Naive thymus-derived CD8-positive, alpha-beta T cell (primary cell): ENCODE results near the gene RALY. TPM values are rescaled to one million over a fixed set of nuclear protein-coding genes. Genes with fewer than 3 reads are reported as not detected.

Source experiments
- ATAC-seq, 2 donors: fragments of 150-1000 bp; cut with Tn5 transposase in 1 of 2; sonication (Bioruptor Pico), chemical (Tn5 transposase) in 1 of 2; 1 replicate in 1 of 2; 2 replicates in 1 of 2; pipeline ENCODE4 v1.10.0; 2021; ENCODE audit warnings: mild to moderate bottlenecking in 2 of 2, moderate library complexity in 2 of 2
- POLR2A ChIA-PET: fragments of 350-600 bp; sonication (Branson Sonifier 250); formaldehyde crosslinking; loops from one replicate; lab custom pipeline; 2021; ENCODE audit warnings: antibody characterized with exemption; lab: Charles Lee
- DNase-seq, 10 donors: peaks; one replicate each; pipeline versions ENCODE4 v3.0.0 to v3.0.0-alpha.2; 2020 to 2022
- H3K27ac Mint-ChIP-seq, 10 donors: one replicate each; pipeline ENCODE4 v1.8.0; 2020 to 2022; ENCODE audit warnings: mild to moderate bottlenecking in 10 of 10, mixed read lengths in 10 of 10, moderate library complexity in 4 of 10, inconsistent platforms in 1 of 10
- H3K27me3 Mint-ChIP-seq, 5 donors: one replicate each; pipeline ENCODE4 v1.8.0; 2021 to 2022; ENCODE audit warnings: mixed read lengths in 5 of 5
- H3K36me3 Mint-ChIP-seq, 3 donors: one replicate each; pipeline ENCODE4 v1.8.0; 2020 to 2022; ENCODE audit warnings: mixed read lengths in 3 of 3, mild to moderate bottlenecking in 2 of 3, inconsistent platforms in 1 of 3
- H3K4me1 Mint-ChIP-seq, 4 donors: one replicate each; pipeline ENCODE4 v1.8.0; 2021 to 2022; ENCODE audit warnings: mixed read lengths in 4 of 4
- H3K4me3 Mint-ChIP-seq, 10 donors: one replicate each; pipeline ENCODE4 v1.8.0; 2020 to 2022; ENCODE audit warnings: mild to moderate bottlenecking in 10 of 10, mixed read lengths in 10 of 10, moderate library complexity in 6 of 10, inconsistent platforms in 1 of 10
- H3K9me3 Mint-ChIP-seq, 9 donors: one replicate each; pipeline ENCODE4 v1.8.0; 2020 to 2022; ENCODE audit warnings: mixed read lengths in 9 of 9, mild to moderate bottlenecking in 3 of 9, inconsistent platforms in 1 of 9, moderate library complexity in 1 of 9
- polyA plus RNA-seq, 3 donors: library from polyadenylated mRNA; unstranded; fragments of 300-500 nt; fragmentation: Illumina TruSeq; gene quantifications; one replicate each; pipeline ENCODE4 v1.2.3, GENCODE V29; 2021
- total RNA-seq, 8 experiments: library from RNA in 2 of 8; stranded (reverse) in 2 of 8; gene quantifications; one replicate each; pipeline ENCODE4 v1.2.3 and lab custom pipeline; 2021 to 2026

Gene RALY
- total and polyA plus RNA-seq, 5 experiments from 2014 or later, result 105 to 211 (median 175) TPM

GRCh38 chr20:34088305-34089174 lies 94.8 kb downstream of the RALY start:
- Mint-ChIP-seq H3K27ac (peak overlapping the region in 9 of 10 donors; percentile 19 to 62 (median 40)), H3K27me3 (no peaks in the 10 kb centered on the region), H3K4me3 (no peak overlapping the region), H3K36me3 (peaks cover 3 to 94% (median 25%) of the 10 kb centered on the region in 3 donors), H3K9me3 (no peaks in the 10 kb centered on the region), H3K4me1 (peaks cover 3 to 20% (median 15%) of the 10 kb centered on the region in 4 donors)
- POLR2A ChIA-PET, result no interaction called here
- DNase-seq (no peak), ATAC-seq (no peak)

DNA sequence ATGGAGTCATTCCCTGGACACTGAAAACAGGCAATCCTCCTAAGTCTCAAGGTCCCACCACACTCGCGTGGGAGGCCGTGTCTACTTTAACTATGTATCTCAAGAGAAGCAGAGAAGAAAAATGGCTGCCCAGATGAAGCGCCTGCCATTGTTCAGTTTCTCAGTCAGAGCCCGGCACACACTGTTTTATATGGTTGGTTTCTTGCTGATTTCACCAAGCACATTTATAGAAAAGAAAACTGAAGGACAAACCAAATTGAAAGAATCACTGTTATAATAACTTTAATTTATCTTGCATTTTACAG lies 95.4 kb downstream of the RALY start:
- ATAC-seq (no peak), DNase-seq (no peak)
- peaks cover 2 to 20% (median 13%) of the 10 kb centered on the region in 4 donors for H3K4me1 Mint-ChIP-seq
- no peak overlapping the region for H3K4me3 Mint-ChIP-seq
- no peaks in the 10 kb centered on the region for H3K27me3 Mint-ChIP-seq
- H3K36me3 Mint-ChIP-seq, result peaks cover 7 to 94% (median 31%) of the 10 kb centered on the region in 3 donors
- peak overlapping the region in 1 of 10 donors; percentile 27 for H3K27ac Mint-ChIP-seq
- POLR2A ChIA-PET, result no interaction called here
- no peaks in the 10 kb centered on the region for H3K9me3 Mint-ChIP-seq

- Mint-ChIP-seq H3K4me1 (peaks cover 2 to 17% (median 11%) of the 10 kb centered on the region in 4 donors), H3K27me3 (no peaks in the 10 kb centered on the region), H3K9me3 (no peaks in the 10 kb centered on the region), H3K4me3 (peak overlapping the region in 1 of 10 donors; percentile 4), H3K36me3 (peaks cover 7 to 91% (median 27%) of the 10 kb centered on the region in 3 donors), H3K27ac (peak overlapping the region in 8 of 10 donors; percentile 3 to 65 (median 41))
- POLR2A ChIA-PET, result interaction anchor here (0.9 kb wide), 1 partner anchor 97 kb away, joined by 3 read pairs; no protein-coding TSS in a partner anchor
- DNase-seq, result no peak
- no peak for ATAC-seq
These were observed 96.1 kb downstream of the RALY start for GRCh38 chr20:34089655-34090345.

GRCh38 chr20:34090645-34091044 lies 96.9 kb downstream of the RALY start:
- peak overlapping the region in 6 of 10 donors; percentile 3 to 77 (median 32) for H3K27ac Mint-ChIP-seq
- H3K4me3 Mint-ChIP-seq, result no peak overlapping the region
- H3K27me3 Mint-ChIP-seq, result no peaks in the 10 kb centered on the region
- H3K4me1 Mint-ChIP-seq, result peaks cover 2 to 11% (median 8%) of the 10 kb centered on the region in 4 donors
- ATAC-seq (no peak), DNase-seq (no peak)
- H3K36me3 Mint-ChIP-seq, result peaks cover 7 to 90% (median 28%) of the 10 kb centered on the region in 3 donors
- POLR2A ChIA-PET, result interaction anchor here (0.9 kb wide), 1 partner anchor 98 kb away, joined by 3 read pairs; no protein-coding TSS in a partner anchor
- no peaks in the 10 kb centered on the region for H3K9me3 Mint-ChIP-seq

DNA sequence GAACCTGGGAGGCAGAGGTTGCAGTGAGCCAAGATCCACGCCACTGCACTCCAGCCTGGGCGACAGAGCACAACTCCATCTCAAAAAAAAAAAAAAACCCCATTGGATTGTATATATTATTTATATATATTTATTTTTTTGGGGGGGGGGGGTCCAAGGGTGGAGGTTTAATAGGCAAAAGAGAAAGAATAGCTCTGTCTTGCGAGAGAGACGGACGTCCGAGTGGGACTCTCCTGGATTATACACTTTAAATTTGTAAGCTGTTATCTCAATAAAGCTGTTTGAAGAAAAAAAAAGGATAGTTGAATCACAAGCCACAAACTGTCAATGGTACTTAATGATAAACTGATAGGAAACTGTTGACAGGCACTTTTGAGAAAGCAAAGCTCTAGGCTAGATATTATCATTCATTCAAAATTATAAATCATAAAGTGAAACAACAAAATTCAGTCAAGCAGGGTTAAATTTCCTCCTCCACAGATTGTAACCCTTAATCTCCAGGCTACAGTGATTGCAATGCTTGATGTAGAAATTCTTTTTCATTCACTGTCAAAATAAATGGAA lies 98.0 kb downstream of the RALY start:
- H3K9me3 Mint-ChIP-seq, result no peaks in the 10 kb centered on the region
- peaks cover 2 to 8% (median 5%) of the 10 kb centered on the region in 4 donors for H3K4me1 Mint-ChIP-seq
- ATAC-seq (no peak), DNase-seq (no peak)
- no peak overlapping the region for H3K4me3 Mint-ChIP-seq
- H3K27ac Mint-ChIP-seq, result peak overlapping the region in 3 of 10 donors; percentile 20 to 62 (median 25)
- no peaks in the 10 kb centered on the region for H3K27me3 Mint-ChIP-seq
- H3K36me3 Mint-ChIP-seq, result peaks cover 7 to 92% (median 36%) of the 10 kb centered on the region in 3 donors
- POLR2A ChIA-PET, result no interaction called here

GRCh38 chr20:34093895-34094294 lies 100.2 kb downstream of the RALY start:
- Mint-ChIP-seq H3K9me3 (no peaks in the 10 kb centered on the region), H3K36me3 (peaks cover 11 to 94% (median 40%) of the 10 kb centered on the region in 3 donors), H3K4me3 (no peak overlapping the region), H3K27ac (peak overlapping the region in 8 of 10 donors; percentile 11 to 80 (median 56)), H3K4me1 (peaks cover 4 to 11% (median 4%) of the 10 kb centered on the region in 4 donors), H3K27me3 (no peaks in the 10 kb centered on the region)
- POLR2A ChIA-PET, result interaction anchor here (1.0 kb wide), 1 partner anchor 18 kb away, joined by 4 read pairs; the partner anchor contains the start of gene EIF2S2
- DNase-seq (no peak), ATAC-seq (no peak)

DNA sequence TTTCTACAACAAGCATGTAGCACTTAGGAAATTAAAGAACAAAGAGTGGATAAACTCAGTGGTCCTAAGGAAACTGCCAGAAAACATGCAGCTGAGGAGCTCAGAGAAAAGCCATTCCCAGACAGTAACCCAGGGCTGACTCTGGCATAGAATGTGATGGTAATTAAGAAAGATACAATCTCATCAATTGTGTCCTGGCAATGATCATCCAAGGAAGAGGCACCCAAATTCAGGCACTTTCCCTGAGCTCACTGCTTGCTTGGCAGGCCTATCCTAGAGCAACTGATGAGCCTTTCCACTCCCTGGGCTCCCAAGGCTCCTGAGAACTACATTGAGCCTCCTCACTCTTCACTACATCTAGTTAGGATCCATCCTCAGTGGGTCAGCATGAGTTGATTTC lies 102.1 kb downstream of the RALY start:
- H3K4me3 Mint-ChIP-seq, result no peak overlapping the region

GRCh38 chr20:34096699-34097444 lies 103.2 kb downstream of the RALY start:
- Mint-ChIP-seq H3K9me3 (no peaks in the 10 kb centered on the region), H3K4me3 (no peak overlapping the region), H3K36me3 (peaks cover 11 to 96% (median 34%) of the 10 kb centered on the region in 3 donors), H3K4me1 (peaks cover 2 to 15% (median 4%) of the 10 kb centered on the region in 4 donors), H3K27me3 (no peaks in the 10 kb centered on the region), H3K27ac (peak overlapping the region in 5 of 10 donors; percentile 4 to 53 (median 28))
- DNase-seq (no peak), ATAC-seq (no peak)
- POLR2A ChIA-PET, result interaction anchor here (0.5 to 0.9 kb wide), 2 partner anchors 236 to 1754 kb away, joined by 4 read pairs; no protein-coding TSS in a partner anchor

More for the DNA sequence above, 102.1 kb downstream of the RALY start:
- H3K4me1 Mint-ChIP-seq, result peaks cover 4 to 15% (median 4%) of the 10 kb centered on the region in 4 donors
- POLR2A ChIA-PET, result interaction anchor here (0.9 kb wide), 1 partner anchor 235 kb away, joined by 4 read pairs; no protein-coding TSS in a partner anchor
- no peak for DNase-seq
- ATAC-seq, result no peak
- no peaks in the 10 kb centered on the region for H3K9me3 Mint-ChIP-seq
- H3K36me3 Mint-ChIP-seq, result peaks cover 11 to 94% (median 38%) of the 10 kb centered on the region in 3 donors
- H3K27me3 Mint-ChIP-seq, result no peaks in the 10 kb centered on the region
- peak overlapping the region in 5 of 10 donors; percentile 4 to 59 (median 29) for H3K27ac Mint-ChIP-seq

GRCh38 chr20:34098570-34098969 lies 104.9 kb downstream of the RALY start:
- no peaks in the 10 kb centered on the region for H3K9me3 Mint-ChIP-seq
- H3K27me3 Mint-ChIP-seq, result no peaks in the 10 kb centered on the region
- no peak overlapping the region for H3K4me3 Mint-ChIP-seq
- DNase-seq (no peak), ATAC-seq (no peak)
- peak overlapping the region in 2 of 10 donors; percentile 3 to 63 for H3K27ac Mint-ChIP-seq
- H3K4me1 Mint-ChIP-seq, result peaks cover 0 to 18% (median 5%) of the 10 kb centered on the region in 4 donors
- H3K36me3 Mint-ChIP-seq, result peaks cover 8 to 96% (median 35%) of the 10 kb centered on the region in 3 donors
- POLR2A ChIA-PET, result interaction anchor here (0.7 kb wide), 1 partner anchor 345 kb away, joined by 3 read pairs; no protein-coding TSS in a partner anchor

DNA sequence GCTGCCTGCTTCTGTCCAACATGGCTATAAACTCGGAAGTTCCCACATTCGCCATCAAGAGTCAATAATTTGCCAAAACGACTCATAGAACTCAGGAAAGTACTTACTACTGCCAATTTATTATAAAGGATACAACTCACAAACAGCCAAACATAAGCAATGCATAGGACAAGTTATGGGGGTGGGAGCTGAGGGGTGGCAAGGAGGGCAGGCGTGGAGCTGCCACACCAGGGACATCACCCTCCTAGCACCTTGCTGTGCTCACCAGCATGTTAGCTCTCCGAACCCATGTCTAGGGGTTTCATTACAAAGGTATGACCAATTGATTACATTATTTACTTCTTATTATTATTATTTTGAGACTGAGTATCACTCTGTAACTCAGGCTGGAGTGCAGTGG lies 106.0 kb downstream of the RALY start:
- Mint-ChIP-seq H3K4me1 (peaks cover 7 to 21% (median 12%) of the 10 kb centered on the region in 4 donors), H3K36me3 (peaks cover 11 to 99% (median 32%) of the 10 kb centered on the region in 3 donors), H3K27ac (peak overlapping the region in 6 of 10 donors; percentile 29 to 65 (median 52))

GRCh38 chr20:34100576-34100975 lies 106.9 kb downstream of the RALY start:
- no peaks in the 10 kb centered on the region for H3K27me3 Mint-ChIP-seq
- DNase-seq, result no peak

More for the DNA sequence above, 106.0 kb downstream of the RALY start:
- H3K4me3 Mint-ChIP-seq, result no peak overlapping the region
- ATAC-seq, result no peak
- POLR2A ChIA-PET, result no interaction called here
- no peak for DNase-seq
- H3K9me3 Mint-ChIP-seq, result no peaks in the 10 kb centered on the region
- no peaks in the 10 kb centered on the region for H3K27me3 Mint-ChIP-seq

More at GRCh38 chr20:34100576-34100975, 106.9 kb downstream of the RALY start:
- H3K9me3 Mint-ChIP-seq, result no peaks in the 10 kb centered on the region
- POLR2A ChIA-PET, result no interaction called here
- no peak overlapping the region for H3K4me3 Mint-ChIP-seq
- no peak for ATAC-seq
- peaks cover 13 to 30% (median 21%) of the 10 kb centered on the region in 4 donors for H3K4me1 Mint-ChIP-seq
- H3K36me3 Mint-ChIP-seq, result peaks cover 12 to 100% (median 36%) of the 10 kb centered on the region in 3 donors
- peak overlapping the region in 7 of 10 donors; percentile 11 to 71 (median 37) for H3K27ac Mint-ChIP-seq
